HG03521 (cell line): ENCODE measurements around the gene SRP68.

ENCODE experiments used
- ATAC-seq: cut with Tn5 transposase; IDR thresholded peaks from one replicate; pipeline ENCODE4 v1.9.1; 2021; ENCODE audit warnings: mild to moderate bottlenecking, moderate library complexity; ENCODE audit not compliant: unreplicated experiment

SRP68 gene

GRCh38 chr17:76072148-76072858 lies at the start of gene SRP68:
Gene SRP68, minus strand, starts transcription at chr17:76072517. Its CDS starts 26 bp downstream, at chr17:76072491.
- peak; percentile 90 for ATAC-seq

GRCh38 chr17:76121932-76122430 lies 49.7 kb upstream of the SRP68 start:
- no peak for ATAC-seq

DNA sequence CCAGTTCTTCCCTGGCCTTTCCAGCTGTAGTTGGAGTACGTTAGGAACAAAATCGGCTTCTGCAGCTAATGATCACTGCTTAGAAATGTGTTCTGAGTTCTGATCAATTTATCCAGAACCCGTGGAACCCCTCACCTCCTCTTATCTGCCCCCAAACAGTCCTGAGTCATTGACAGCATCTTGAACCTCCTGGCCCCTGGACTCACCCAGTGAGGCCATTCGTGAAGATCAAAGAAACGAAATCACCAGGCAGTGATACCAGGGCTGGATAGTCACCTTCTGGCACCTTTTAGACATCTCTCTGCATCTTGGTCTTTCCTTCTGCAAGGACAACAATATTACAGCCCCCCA lies 48.3 kb upstream of the SRP68 start:
- ATAC-seq, result no peak

DNA sequence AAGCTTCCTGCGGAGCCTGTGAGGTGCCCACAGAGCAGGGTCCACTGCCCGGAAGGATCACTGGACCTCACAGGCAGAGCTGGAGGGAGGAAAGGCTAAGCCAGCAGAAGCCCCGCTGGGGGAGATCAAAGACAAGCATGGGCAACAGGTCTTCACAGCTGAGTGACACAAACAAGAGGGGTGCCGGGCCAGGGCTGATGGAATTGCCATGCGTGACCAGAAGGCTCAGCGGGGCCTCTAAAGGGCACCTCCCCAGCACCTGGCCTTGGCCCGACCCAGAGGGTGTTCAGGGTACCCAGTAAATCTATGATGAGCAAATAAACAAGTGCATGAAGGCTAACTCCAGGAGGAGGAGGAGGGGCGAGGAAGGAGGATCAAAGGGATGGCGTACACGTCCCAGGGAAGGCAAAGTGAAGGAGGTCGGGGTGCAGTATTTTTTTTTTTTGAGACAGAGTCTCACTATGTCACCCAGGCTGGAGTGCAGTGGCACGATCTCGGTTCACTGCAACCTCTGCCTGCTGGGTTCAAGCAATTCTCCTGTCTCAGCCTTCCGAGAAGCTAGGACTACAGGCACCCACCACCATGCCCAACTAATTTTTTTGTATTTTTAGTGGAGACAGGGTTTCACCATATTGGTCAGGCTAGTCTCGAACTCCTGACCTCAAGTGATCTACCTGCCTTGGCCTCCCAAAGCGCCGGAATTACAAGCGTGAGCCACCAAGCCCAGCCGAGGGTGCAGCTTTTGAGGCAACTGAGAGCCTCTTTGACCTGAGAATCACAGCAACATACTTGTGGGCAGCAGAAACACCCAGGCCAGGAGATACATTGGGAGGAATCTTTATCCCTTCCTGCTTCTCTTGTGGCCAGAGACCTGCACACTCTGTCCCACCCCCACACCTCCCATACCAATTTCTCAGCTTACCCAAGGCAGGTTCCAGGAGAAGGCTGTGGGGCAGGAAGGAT lies 47.4 kb upstream of the SRP68 start:
- no peak for ATAC-seq

DNA sequence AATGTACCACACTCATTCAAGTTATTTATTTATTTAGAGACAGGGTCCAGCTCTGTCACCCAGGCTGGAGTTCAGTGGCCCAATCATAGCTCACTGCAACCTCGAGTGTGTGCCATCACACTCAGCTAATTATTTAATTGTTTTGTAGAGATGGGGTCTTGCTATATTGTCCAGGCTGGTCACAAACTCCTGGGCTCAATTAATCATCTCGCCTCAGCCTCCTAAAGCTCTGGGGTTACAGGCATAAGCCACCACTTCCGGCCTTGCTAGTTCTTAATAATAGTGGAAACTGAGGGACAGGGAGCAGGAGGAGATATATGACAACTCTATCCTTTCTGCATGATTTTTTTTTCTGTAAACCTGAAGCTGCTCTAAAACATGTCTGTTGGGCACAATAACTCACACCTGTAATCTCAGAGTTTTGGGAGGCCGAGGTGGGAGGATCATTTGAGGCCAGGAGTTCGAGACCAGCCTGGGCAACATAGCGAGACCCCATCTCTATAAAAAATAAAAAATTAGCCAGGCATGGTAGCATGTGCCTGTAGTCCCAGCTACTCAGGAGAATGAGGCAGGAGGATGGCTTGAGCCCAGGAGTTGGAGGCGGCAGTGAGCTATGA lies 42.9 kb upstream of the SRP68 start:
- no peak for ATAC-seq

DNA sequence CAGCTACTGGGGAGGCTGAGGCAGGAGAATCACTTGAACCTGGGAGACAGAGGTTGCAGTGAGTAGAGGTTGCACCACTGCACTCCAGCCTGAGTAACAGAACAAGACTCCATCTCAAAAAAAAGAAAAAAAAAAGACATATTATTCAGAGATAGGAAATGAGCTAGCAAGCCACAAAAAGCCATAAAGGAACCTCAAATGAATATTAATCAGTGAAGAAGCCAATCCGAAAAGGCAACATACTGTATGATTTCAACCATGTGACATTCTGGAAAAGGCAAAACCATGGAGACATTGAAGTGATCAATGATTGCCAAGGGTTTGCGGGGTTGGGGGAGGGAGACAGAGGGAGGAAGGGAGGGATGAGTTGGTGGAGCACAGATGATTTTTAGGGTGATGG lies 39.6 kb upstream of the SRP68 start:
- ATAC-seq, result no peak

DNA sequence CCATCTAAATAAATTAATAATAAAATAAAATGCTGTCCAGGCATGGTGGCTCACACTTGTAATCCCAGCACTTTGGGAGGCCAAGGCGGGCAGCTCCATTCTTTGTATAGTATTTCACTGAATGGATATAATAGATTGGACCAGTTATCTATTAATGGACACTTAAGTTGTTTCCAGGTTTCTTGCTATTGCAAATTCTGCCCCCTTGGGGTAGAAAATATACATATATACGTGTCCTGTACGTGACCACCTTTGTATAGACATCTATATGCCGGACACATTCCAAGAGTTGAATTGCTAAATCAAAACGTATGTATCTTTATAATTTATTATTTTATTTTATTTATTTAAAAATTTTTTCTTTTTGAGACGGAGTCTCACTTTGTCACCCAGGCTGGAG lies 35.2 kb upstream of the SRP68 start:
- no peak for ATAC-seq

DNA sequence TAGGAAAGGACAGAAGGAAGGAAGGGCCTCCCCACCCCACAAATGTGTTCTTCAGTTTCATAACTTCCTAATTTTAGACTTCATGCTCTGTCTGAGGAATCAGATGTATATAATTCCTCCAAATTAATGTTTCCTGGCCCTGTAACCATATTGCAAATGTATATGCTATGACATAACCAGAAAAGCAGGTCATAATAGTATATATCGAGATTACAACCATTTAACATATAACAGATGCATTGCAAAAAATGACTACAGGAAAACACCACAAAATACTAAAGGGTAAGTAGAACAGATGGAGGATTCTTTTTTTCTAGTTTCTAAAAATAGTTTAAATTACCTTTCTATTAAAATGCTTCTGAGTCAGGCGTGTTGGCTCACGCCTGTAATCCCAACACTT lies 34.4 kb upstream of the SRP68 start:
- ATAC-seq, result no peak

DNA sequence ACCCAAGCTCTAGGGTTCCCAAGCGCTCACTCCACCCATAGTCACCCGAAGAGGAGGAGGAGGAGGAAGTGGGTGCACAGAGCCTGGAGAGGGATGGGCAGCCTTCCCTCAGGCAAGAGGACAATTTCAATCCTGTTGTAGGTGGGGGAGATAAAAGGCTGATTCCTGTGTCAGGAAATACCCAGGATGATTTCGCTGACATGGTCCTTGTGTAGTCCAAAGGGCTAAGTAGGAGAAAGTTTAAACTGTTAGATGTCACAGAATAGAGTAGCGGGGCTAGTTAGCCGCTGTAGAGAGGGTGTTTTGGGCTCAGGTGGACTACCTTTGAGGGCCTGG lies 32.5 kb upstream of the SRP68 start:
- ATAC-seq, result no peak

DNA sequence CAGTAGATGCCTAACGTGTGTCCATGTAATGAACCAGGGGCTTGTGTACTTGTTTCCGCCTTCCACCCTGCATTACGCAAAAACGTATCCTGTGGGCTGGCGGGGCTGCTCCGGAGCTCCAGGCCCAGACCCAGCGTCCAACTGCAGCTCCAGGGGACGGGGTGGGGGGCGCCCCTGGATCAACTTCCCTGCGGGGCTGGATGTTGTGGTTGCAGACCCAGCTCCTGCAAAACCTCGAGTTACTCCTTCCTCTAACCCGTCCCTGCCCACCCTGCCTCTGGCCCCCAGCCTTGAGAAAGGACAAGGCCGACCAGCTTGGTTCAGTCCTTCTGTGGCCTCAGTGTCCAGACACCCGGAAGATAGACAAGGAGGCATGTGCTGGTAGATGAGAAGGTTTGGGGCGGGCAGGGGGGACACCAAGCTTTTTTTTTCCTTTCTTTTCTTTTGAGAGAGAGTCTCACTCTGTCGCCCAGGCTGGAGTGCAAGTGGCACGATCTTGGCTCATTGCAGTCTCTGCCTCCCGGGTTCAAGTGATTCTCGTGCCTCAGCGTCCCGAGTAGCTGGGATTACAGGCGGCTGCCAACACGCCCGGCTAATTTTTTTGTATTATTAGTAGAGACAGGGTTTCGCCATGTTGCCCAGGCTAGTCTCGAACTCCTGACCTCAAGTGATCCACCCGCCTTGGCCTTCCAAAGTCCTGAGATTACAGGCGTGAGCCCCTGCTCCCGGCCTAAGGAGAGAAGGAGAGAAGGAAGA lies 32.0 kb upstream of the SRP68 start:
- ATAC-seq, result no peak

- ATAC-seq, result peak; percentile 82
Observed at GRCh38 chr17:76103274-76104139, 31.2 kb upstream of the SRP68 start, which contains the start of gene EXOC7. Gene EXOC7, minus strand, starts transcription at chr17:76103787. Its CDS starts 95 bp downstream, at chr17:76103692.

DNA sequence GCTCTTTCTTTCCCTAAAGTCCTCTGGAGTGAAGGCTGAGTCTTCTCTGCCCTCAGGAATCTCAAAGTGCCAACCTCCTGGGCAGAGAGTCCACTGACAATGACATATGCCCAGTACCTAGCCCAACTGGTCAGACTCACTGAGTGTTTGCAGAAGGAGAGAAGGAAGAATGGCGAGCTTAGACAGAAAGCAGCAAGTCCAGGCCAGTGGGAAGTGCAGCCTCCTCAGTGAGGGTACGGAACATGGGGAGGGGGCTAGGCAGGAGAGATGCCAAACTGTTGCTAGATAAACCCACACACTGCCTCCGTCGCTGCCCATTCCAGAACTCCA lies 30.6 kb upstream of the SRP68 start:
- ATAC-seq, result no peak

DNA sequence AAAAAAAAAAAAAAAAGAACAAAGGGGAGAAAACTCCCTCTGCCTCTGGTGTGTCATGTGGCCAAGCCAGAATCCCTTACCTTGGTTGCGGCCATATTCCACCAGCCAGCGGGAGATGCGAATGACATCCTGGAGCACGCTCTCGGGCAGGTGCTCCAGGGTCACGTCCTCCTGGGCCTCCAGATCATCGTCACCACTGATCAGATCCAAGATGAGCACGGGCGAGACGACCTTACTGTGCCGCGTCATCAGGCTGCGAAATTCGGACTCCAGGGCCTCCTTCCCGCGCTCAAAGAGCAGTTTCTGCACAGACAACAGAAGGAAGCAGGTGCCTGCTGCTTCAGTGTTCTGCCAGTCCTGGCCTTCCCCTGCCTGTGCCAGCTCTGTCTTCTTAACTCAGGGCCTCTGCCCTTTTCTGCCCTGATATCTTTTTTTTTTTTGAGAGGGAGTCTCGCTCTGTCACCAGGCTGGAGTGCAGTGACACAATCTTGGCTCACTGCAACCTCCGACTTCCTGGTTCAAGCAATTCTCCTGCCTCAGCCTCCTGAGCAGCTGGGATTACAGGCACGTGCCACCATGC lies 25.5 kb upstream of the SRP68 start:
- no peak for ATAC-seq

GRCh38 chr17:76095943-76096342 lies 23.6 kb upstream of the SRP68 start:
- ATAC-seq, result no peak

- ATAC-seq, result no peak
Observed at GRCh38 chr17:76094046-76094445, 21.7 kb upstream of the SRP68 start.

DNA sequence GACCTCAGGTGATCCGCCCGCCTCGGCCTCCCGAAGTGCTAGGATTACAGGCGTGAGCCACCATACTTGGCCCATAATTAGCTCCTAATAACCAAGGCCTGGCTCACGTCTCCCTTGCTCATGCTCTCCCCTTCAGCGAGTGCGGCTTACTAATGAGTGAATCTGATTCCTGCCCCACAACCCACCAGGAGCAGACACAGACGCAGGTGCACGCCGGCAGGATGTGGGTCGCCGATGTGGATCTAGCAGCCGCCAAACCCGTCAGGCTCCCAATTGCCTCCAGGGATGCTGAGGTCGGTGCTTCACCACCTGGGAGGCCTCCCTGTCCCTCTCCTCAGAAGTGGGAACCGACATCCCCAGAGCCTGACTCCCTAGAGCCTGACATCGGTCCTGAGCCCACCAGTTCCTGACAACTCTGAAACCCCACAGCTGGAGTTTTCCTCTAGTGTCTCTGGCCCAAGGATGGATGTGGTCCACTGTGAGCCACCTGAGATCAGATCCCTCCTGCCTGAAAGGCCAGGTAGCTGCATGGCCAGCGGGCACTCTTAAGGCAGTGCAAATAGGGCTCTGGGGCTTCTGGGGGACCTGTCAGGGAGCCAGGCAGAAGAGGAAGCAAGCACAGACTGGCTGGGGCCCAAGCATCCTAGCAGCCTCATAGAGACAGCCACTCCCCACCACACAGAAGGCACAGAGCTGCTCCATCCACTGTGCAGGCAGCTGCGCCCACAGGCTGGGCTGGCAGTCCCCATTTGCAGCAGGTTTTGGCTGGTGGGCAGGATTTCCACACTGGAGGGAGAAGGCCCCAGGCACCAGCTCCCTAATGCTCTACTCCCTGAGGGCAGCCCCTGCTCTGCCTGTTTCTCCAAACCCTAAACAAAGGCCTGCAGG lies 20.5 kb upstream of the SRP68 start:
- no peak for ATAC-seq

DNA sequence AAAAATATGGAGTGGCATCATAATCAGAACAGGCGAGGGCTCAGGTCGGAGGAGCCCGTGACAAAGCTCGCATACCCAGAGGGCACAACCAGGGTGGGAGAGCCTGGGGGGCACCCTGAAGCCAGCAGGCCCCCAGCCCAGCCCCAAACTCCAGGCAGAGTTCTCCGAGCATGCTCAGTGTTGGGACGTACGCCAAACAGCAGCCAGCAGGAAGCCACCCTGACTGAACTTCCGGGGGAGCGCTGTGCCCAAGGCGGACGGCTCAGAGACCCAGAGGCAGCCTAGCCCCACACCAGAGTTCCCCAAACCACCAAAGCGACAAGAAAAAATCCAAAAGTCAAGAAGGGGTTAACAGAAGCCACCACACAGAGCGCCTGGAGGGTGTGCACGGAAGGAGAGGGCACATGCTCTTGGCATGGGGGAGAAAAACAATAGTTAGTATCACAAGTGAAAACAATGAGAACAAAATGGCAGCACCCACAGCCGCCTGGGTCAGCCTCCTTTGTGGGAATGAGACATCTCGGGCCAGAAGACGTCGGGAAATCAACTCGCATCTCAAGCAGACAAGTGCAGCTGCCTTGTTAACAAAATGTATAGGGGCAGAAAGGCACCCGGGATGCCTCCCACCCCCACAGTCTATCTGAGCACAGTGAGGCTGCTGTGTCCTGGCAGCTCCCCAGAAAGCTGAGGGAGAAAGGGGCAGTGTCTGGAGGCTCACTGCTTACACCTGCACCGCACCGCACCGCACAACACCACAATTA lies 19.4 kb upstream of the SRP68 start:
- ATAC-seq, result no peak
